Epidermal melanocyte (primary cell): ENCODE data around the gene GFER.
"Not testable (repeated sequence)": the region's sequence is repeated elsewhere in the genome, so short reads cannot be mapped to it uniquely, and the experiment has no call there.

Source experiments
- DNase-seq: peaks from one replicate; pipeline ENCODE4 v3.0.0; 2011; ENCODE audit warnings: low spot score; ENCODE audit not compliant: insufficient read length

GFER gene

GRCh38 chr16:1957434-1958142 is 26.4 kb upstream of the GFER start:
- not testable (repeated sequence) for DNase-seq

DNA sequence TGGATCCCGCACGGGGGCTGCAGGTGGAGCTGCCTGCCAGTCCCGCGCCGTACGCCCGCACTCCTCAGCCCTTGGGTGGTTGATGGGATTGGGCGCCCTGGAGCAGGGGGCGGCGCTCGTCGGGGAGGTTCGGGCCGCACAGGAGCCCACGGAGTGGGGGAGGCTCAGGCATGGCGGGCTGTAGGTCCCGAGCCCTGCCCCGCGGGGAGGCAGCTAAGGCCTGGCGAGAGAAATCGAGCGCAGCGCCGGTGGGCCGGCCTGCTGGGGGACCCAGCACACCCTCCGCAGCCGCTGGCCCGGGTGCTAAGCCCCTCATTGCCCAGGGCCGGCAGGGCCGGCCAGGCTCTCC is 25.9 kb upstream of the GFER start:
- DNase-seq, result not testable (repeated sequence)

- no peak for DNase-seq
These were observed 25.2 kb upstream of the GFER start for GRCh38 chr16:1958715-1959268.

GRCh38 chr16:1959269-1960039 is 24.5 kb upstream of the GFER start, which contains the start of gene NDUFB10:
NDUFB10 (plus strand) TSS chr16:1959538; CDS start chr16:1959625, 87 bp downstream.
- DNase-seq, result peak; percentile 77

DNA sequence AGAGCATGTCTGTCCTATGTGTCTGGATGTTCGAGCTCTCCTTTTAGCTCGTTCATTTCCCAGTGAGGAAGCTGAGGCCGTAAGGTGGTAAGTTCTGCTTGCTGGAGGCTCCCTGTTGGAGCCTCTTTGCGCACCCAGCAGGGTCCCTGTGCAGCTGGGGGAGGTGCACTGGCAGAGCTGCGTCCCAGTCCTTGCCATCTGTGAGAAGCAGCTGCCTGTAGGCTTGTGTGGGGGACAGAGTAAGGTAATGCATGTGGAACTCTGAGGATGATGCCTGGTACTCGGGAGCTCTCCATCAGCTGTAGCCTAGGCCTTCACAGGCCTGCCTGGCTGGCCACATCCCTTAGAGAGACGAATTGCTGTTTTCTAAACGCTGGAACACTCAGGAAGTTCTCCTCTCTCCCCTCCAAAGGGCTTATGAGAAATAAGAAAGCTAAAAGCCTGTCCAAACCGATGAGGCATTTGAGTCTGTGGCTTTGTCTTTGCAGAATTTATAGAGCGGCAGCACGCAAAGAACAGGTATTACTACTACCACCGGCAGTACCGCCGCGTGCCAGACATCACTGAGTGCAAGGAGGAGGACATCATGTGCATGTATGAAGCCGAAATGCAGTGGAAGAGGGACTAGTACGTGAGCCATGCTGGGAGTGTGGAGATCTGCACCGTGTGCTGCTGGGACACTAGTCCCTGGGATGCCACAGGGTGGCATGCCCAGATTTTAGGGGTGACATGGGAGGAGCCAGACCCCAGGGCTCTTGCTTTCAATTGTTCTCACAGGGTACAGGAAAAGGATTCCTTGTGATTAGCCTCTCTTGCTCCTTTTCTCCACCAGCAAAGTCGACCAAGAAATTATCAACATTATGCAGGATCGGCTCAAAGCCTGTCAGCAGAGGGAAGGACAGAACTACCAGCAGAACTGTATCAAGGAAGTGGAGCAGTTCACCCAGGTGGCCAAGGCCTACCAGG is 23.0 kb upstream of the GFER start:
- DNase-seq, result no peak

DNA sequence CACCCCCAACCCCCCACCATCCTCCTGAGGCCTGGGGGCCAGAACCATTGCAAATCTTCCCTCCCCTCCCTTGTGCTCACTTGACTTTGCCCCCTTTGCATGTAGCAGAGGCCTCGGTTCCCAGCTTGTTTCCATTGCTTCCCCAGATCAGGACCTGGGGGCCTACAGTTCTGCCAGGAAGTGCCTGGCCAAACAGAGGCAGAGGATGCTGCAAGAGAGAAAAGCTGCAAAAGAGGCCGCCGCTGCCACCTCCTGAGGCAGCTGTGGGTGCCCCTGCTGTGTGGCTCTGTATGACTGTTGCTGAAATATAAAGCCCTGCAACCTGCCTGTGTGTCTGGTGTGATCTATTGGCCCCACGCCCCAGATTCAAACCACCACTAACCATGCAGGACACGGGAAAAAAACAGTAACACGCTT is 22.3 kb upstream of the GFER start:
- DNase-seq, result no peak

- DNase-seq, result not testable (repeated sequence)
These were observed 21.5 kb upstream of the GFER start for GRCh38 chr16:1962161-1963153.

GRCh38 chr16:1963806-1964505 is 20.0 kb upstream of the GFER start:
- DNase-seq, result no peak

- peak; percentile 100 for DNase-seq
These were observed 19.2 kb upstream of the GFER start, which contains the start of gene RPS2 for GRCh38 chr16:1964506-1965395. RPS2 (minus strand) TSS chr16:1964826; CDS start chr16:1964625, 201 bp downstream.

DNA sequence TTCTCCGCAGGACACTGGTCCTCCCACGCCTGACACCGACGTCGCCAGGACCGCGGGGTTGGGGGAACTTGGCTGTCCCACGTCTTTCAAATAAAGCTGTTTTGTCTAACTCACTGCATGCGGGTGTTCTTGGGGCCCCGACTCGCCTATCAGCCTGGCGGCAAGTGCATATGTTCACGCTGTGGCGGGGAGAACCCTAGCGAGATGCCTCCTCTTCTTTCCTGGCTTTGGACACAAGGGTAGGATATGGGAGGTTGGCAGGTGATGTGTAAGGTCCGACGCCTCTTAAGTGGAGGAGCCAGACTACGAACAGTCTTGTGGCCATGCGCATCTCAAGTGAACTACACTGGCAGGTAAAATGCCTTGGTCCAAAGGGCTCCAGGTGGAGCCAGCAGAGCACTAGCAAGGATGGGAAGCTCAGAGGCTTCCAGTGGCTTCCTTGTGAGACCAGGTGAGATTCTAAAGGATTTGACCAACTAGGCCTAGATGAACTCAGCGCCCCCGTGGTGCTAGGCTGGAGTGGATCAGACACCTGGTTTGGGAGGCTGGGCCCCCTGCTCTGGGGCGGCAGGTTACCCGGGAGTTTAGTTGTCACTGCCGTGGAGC is 18.5 kb upstream of the GFER start:
- peak; percentile 14 for DNase-seq

DNA sequence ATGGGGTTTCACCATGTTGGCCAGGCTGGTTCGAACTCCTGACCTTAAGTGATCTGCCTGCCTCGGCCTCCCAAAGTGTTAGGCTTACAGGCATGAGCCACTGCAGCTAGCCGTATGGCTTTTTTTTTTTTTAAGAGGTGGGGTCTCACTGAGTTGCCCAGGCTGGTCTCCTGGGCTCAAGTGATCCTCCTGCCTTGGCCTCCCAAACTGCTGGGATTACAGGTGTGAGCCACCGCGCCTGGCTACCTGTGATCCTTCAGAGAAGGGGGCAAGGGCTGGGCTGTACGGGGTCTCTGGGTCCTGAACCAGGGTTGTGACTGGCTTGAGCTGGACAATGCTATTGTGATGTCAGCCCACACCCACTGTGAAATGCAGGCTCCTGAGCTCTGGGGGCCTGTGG is 17.5 kb upstream of the GFER start, which contains the start of gene RNF151:
TSS of gene RNF151 (plus strand) at position 397 of the 400 bp plus-strand sequence. CDS start 26 bp downstream, outside the sequence.
- DNase-seq, result no peak

GRCh38 chr16:1968146-1968953 is 15.6 kb upstream of the GFER start:
- DNase-seq, result no peak

- DNase-seq, result peak; percentile 100
These were observed 12.1 kb upstream of the GFER start, which contains the start of gene TBL3 for GRCh38 chr16:1971796-1972489. TBL3 (plus strand) TSS chr16:1972053; CDS start chr16:1972165, 112 bp downstream.

- no peak for DNase-seq
These were observed 11.5 kb upstream of the GFER start for GRCh38 chr16:1972490-1972877.

DNA sequence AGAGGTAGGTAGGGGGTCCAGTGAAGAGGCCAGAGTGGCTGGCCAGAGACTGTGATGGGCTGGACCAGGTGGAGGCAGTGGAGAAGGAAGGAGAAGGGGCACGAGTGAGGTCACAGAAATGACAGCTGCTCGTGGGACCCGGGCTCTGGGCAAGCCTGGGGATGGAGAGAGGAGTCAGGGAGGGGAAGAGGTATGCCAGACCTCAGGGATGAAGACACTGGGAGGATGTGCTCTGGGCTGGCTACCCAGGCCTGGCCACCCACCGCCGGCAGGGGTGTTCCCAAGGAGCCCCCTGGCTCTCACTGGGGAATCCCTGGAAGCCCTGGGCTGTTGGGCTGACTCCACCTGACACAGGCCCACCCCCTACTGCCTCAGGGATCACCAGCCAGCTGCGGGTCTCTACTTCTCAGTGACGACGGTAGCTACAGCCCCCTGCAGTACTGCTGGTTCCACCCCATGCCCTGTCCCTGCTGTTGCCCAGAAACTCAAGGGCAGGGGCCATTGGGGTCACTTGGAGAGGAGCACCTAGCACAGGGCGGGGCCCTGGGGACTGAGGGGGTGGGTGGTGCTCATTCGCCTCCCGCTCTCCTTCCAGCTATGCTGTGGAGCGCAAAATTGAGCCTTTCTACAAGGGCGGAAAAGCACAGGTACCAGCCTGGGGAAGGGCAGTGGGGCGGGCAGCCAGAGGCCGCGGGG is 10.4 kb upstream of the GFER start:
- DNase-seq, result peak; percentile 10
